NCI-H1105 treated with DMSO at 0.1 percent for 48 hours (cell line): ENCODE results near the gene CCDC185.
"Not testable (repeated sequence)": the region's sequence is repeated elsewhere in the genome, so short reads cannot be mapped to it uniquely, and the experiment has no call there.

Experiments
- DNase-seq: peaks from one replicate; lab custom pipeline; 2025; lab: John Stamatoyannopoulos, UW

The CCDC185 gene

DNA sequence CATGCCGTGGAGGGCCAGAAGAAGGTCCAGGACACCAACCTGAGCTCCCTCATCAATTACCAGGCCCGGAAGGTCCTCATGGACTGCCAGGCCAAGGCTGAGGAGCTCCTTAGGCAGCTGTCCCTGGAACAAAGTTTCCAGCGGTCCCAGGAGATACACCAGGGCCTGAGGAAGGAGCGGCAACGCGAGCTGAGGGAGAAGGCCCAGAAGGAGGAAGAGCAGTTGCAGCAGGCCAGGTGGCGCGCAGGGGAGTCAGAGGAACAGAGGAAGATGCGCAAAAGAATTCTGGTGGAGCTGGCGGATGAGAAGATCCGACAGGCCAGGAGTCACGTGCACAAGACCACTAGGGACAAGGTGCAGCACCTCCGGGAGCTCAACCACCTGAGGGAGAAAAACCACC is 1.5 kb downstream of the CCDC185 start:
- DNase-seq, result no peak

DNA sequence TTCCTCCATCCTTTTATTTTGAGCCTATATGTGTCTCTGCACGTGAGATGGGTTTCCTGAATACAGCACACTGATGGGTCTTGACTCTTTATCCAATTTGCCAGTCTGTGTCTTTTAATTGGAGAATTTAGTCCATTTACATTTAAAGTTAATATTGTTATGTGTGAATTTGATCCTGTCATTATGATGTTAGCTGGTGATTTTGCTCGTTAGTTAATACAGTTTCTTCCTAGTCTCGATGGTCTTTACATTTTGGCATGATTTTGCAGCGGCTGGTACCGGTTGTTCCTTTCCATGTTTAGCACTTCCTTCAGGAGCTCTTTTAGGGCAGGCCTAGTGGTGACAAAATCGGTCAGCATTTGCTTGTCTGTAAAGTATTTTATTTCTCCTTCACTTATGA is 6.2 kb downstream of the CCDC185 start:
- not testable (repeated sequence) for DNase-seq

GRCh38 chr1:223401873-223402789 is 8.9 kb downstream of the CCDC185 start:
- DNase-seq, result no peak

DNA sequence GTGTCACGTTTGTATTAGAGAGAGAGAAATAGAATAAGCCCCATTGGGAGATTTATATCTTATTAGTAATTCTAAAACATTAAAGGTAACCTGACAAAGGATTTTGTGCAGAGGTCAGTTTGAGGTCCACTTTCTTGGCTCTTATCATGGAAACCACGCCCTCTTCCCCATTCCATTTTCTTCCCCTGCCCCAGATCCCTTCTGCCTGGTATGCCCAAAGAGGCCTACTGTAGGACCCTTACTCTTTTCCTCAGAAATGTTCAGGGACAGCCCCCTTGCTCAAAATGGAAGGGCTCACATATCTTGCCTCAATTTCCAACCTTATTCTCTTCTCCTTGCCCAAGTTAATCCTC is 9.6 kb downstream of the CCDC185 start:
- DNase-seq, result no peak

- peak; percentile 62 for DNase-seq
Measured at GRCh38 chr1:223403184-223403815, 10.1 kb downstream of the CCDC185 start.

DNA sequence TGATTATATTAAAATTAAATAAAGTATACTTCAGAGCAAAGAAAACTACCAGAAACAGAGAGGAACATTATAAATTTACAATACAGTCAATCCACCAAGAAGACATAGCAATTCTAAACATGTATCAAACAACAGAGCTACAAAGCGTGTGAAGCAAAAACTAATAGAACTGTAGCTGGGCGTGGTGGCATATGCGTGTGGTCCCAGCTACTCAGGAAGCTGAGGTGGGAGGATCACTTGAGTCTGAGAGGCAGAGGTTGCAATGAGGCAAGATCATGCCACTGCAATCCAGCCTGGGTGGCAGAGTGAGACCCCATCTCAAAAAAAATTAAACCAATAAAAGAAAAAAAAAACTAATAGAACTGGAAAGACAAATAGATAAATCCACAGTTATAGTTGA is 12.3 kb downstream of the CCDC185 start:
- DNase-seq, result no peak

DNA sequence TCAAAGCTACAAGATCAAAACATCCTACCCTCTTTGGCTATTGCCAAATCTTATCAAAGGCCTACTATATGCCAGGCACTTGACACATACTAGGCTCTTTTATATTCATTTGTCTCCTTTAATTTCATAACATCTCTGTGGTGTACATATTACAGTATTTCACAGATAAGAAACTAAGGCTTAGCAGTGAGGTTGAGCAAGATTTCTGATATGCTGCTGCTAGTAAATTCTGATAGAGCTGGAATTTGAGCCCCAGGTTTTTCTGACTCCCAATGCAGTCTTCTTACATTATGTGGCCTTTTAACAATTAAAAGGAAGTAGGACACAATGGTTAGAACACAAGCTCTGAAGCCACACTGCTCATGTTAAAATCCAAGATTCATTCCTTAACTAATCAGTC is 16.8 kb downstream of the CCDC185 start:
- DNase-seq, result no peak

DNA sequence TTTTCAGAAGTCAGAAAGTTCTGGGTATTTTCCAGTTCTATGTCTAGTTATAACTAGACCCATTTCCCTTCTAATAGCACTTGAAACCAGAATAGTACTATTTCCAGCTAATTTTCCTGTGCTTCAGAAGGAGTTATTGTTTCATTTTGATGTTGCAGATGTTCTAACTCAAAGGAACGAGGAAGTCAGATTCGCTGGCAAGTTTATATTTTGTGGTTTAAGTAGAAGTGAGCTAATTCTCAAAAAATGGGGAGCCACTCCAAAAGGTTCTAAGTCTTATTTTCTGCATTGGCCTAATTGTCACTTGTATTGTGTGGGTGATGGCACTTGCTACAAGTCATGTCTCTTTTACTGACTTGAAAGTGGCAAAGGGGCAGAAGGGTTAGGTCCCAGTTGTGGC is 18.1 kb downstream of the CCDC185 start:
- no peak for DNase-seq

GRCh38 chr1:223411710-223412109 is 18.5 kb downstream of the CCDC185 start:
- no peak for DNase-seq

DNA sequence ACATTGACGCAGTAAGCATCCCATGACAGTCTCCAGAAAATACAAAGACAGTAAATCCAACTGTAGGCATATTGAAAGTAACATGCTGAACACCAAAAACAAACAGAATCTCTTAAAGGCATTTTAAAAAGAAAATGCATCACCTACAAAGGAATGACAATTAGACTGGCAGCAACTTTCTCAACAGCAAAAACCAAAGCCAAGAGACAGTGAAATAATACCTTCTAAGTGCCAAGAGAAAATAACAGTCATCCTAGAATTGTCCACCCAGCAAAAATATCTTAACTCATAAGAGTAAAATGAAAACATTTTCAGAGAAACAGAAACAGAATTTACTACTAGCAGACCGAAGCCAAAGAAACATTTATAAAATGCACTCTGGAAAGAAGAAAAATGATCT is 20.0 kb downstream of the CCDC185 start:
- no peak for DNase-seq

DNA sequence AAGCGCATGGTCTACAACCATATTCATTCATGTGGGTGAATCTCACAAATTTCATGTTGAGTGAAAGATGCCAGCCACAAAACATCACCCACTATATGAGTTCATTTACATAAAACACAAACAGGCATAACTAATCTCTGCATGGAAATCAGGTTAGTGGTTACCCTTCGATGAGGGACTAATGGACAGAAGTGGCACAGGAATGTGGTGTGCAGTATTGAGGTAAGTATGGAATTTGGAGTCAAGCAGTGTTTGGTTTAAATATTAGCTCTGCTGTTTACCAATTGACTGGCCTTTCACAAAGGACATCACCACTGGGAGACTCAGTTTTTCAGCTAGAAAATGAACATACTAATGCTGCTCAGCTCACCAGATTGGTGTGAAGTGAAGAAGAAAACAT is 24.2 kb downstream of the CCDC185 start:
- DNase-seq, result no peak

GRCh38 chr1:223417903-223418663 is 24.9 kb downstream of the CCDC185 start:
- DNase-seq, result no peak

DNA sequence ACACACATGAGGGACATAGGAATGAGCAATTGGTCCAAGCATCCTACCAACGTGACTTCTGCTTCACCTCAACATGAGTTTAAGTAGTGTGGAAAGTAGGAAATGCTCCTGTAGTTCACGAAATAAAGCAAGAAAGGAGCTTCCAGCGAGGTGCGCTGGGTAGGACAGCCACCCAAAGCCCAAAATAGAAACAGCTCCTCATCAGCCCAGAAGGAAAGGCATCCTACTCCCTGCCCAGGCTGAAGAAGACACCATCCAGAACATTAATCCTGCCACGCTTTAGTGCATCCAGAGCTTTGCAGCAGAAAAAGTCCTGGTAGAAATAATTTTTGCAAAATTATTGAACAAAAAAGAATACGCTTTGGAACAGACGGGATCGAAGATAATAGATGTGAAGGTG is 25.9 kb downstream of the CCDC185 start:
- no peak for DNase-seq

GRCh38 chr1:223419561-223419960 is 26.3 kb downstream of the CCDC185 start:
- no peak for DNase-seq

DNA sequence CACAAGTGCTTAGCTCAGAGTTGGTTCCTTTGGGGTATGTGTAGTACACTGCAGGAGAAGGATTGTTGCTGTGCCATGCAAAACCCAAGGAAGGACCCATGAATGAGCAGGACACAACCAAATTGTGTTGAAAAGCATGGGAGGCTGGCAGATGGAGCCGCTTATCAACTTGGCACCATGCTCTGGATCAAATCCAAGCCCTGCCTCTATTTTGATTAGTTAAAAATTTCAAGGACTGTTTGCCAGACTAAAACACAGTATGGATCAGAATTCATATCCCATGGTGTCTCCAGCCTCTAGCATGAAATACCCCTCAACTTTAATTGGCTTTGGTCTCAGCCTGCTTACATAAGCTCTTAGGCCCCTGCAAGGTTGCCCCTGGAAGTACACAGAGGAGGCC is 27.8 kb downstream of the CCDC185 start:
- DNase-seq, result peak; percentile 56

- DNase-seq, result peak; percentile 53
Measured at GRCh38 chr1:223421676-223422075, 28.5 kb downstream of the CCDC185 start.

DNA sequence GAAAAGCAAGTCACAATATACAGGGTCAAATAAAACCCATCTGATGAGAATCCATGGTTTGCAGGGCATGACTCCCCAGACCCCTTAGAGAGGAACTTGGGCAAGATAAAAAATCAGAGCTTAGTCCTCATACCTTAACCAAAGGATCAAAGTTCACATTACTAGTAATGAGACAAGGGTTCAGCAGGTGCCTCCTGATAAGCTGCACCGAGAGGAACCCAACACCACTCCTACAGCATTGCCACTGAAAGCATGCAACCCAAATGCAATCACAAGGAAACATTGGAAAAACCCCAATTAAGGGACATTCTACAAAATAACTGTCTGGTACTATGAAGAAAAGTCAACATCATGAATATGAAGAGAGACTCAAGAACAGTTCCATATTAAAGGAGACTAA is 29.7 kb downstream of the CCDC185 start:
- no peak for DNase-seq

- no peak for DNase-seq
Measured at GRCh38 chr1:223423641-223424233, 30.5 kb downstream of the CCDC185 start.

DNA sequence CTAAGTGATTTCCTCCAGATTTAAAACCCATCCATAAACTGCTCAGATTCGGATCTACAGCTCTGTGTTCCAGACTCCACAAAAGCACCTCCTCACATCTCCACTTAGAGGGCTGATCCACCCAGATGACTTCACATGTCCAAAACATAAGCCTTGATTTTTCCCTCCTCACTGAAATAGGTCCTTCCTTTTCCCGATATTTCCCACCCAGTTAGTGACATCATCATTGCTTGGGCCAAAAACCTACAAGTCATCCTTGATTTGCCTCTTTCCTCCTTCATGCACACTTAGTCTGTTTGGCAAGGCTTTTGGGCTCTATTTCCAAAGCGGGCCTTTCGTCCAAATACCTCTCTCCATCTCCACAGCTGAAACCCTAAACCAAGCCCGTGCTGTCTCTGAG is 32.3 kb downstream of the CCDC185 start:
- no peak for DNase-seq

GRCh38 chr1:223426936-223427335 is 33.7 kb downstream of the CCDC185 start:
- DNase-seq, result no peak

DNA sequence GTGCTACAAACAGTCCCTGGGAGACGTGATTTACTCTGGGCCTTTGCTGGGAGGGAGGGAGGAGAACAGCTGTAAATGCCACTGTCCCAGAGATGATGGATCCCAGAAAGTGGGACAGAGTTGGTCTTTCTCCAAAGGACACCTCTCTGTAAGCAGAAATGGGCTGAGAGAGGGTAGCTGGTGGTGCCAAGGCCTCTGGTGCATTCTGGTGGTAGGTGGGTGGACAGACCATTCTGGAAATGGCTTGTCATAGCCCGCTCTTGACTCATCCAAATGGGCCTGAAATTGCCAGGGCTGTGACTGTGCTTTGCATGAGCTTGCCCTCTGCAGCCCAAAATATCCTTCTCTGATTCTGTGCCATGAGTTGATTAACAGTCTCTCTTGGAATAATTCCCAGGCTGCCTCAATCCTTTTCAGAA is 36.1 kb downstream of the CCDC185 start:
- no peak for DNase-seq

GRCh38 chr1:223429821-223430220 is 36.6 kb downstream of the CCDC185 start:
- no peak for DNase-seq
